GM23338 (cell line): ENCODE data around the gene PDE4D. TPM values are rescaled to one million over a fixed set of nuclear protein-coding genes. Genes with fewer than 3 reads are reported as not detected.

Experiments used
- ATAC-seq: fragments of 200-7000 bp; cut with Tn5 transposase; 3 replicates; pipeline ENCODE4 v1.9.1; 2020
- DNase-seq: peaks from one replicate; pipeline ENCODE4 v3.0.0-alpha.2; 2015; ENCODE audit warnings: low spot score
- H2AFZ ChIP-seq: fragments of 200-600 bp; sonication (generic); 2 replicates; pipeline ENCODE4 v1.8.0; 2016; ENCODE audit warnings: antibody characterized with exemption, mild to moderate bottlenecking, moderate library complexity
- H3F3A ChIP-seq: fragments of 200-600 bp; sonication (generic); replicated peaks from 2 replicates; pipeline ENCODE4 v1.8.0; 2017; ENCODE audit warnings: antibody characterized with exemption, mixed run types, low read depth
- H3K27ac ChIP-seq: fragments of 200-600 bp; sonication (generic); 2 replicates; pipeline ENCODE4 v1.6.1; 2016; ENCODE audit warnings: low read depth
- H3K27me3 ChIP-seq: fragments of 200-600 bp; sonication (generic); 2 replicates; pipeline ENCODE4 v1.8.0; 2016; ENCODE audit warnings: mild to moderate bottlenecking, mixed run types, moderate library complexity; ENCODE audit not compliant: insufficient read depth
- H3K36me3 ChIP-seq: fragments of 200-600 bp; sonication (generic); 2 replicates; pipeline ENCODE4 v1.8.0; 2016; ENCODE audit warnings: mild to moderate bottlenecking; ENCODE audit not compliant: insufficient read depth
- H3K4me1 ChIP-seq: fragments of 200-600 bp; sonication (generic); 2 replicates; pipeline ENCODE4 v1.8.0; 2016; ENCODE audit warnings: mild to moderate bottlenecking, moderate library complexity; ENCODE audit not compliant: insufficient read depth
- H3K4me2 ChIP-seq: fragments of 200-600 bp; sonication (generic); 2 replicates; pipeline ENCODE4 v1.7.1; 2017; ENCODE audit warnings: mixed run types
- H3K4me3 ChIP-seq: fragments of 200-600 bp; sonication (generic); 2 replicates; pipeline ENCODE4 v1.6.1; 2016; ENCODE audit warnings: mixed run types
- H3K79me2 ChIP-seq: fragments of 200-600 bp; sonication (generic); replicated peaks from 2 replicates; pipeline ENCODE4 v1.8.0; 2017; ENCODE audit warnings: mild to moderate bottlenecking; ENCODE audit not compliant: insufficient read depth
- H3K9me2 ChIP-seq: fragments of 200-600 bp; sonication (generic); 2 replicates; pipeline ENCODE4 v1.8.0; 2017; ENCODE audit not compliant: insufficient read depth
- H4K20me1 ChIP-seq: fragments of 200-600 bp; sonication (generic); replicated peaks from 2 replicates; pipeline ENCODE4 v1.8.0; 2017; ENCODE audit warnings: mild to moderate bottlenecking; ENCODE audit not compliant: insufficient read depth
- H3K27ac Mint-ChIP-seq: 2 replicates; pipeline ENCODE4 v1.8.0; 2020; ENCODE audit warnings: inconsistent platforms, mild to moderate bottlenecking, moderate library complexity, mixed read lengths
- H3K27me3 Mint-ChIP-seq: 3 replicates; pipeline ENCODE4 v1.8.0; 2022; ENCODE audit warnings: low read depth, mild to moderate bottlenecking, moderate library complexity, mixed read lengths, inconsistent platforms; ENCODE audit not compliant: insufficient read depth, poor library complexity
- H3K36me3 Mint-ChIP-seq: 3 replicates; pipeline ENCODE4 v1.8.0; 2021; ENCODE audit warnings: low read depth, mild to moderate bottlenecking, inconsistent platforms, moderate library complexity, mixed read lengths
- H3K4me1 Mint-ChIP-seq: 3 replicates; pipeline ENCODE4 v1.8.0; 2020; ENCODE audit warnings: mild to moderate bottlenecking, inconsistent platforms, mixed read lengths
- H3K4me3 Mint-ChIP-seq: 3 replicates; pipeline ENCODE4 v1.8.0; 2021; ENCODE audit warnings: moderate library complexity, mild to moderate bottlenecking, inconsistent platforms, mixed read lengths
- H3K9me3 Mint-ChIP-seq: 3 replicates; pipeline ENCODE4 v1.8.0; 2020; ENCODE audit warnings: moderate library complexity, mild to moderate bottlenecking, inconsistent platforms, mixed read lengths
- CREB1 ChIP-seq: fragments of 250-450 bp; sonication (Bioruptor Pico); IDR thresholded peaks from 2 replicates; pipeline ENCODE4 v1.5.0; 2020; ENCODE audit warnings: low read depth, mild to moderate bottlenecking, moderate library complexity
- ETS1 ChIP-seq: IDR thresholded peaks from 2 replicates; pipeline ENCODE4 v1.6.1; 2016; ENCODE audit warnings: antibody characterized with exemption
- EZH2 ChIP-seq: fragments of 200-600 bp; sonication (generic); IDR thresholded peaks from one replicate; pipeline ENCODE4 v1.8.0; 2017; ENCODE audit warnings: antibody characterized with exemption, mild to moderate bottlenecking, low read depth; ENCODE audit not compliant: unreplicated experiment
- JUNB ChIP-seq: IDR thresholded peaks from one replicate; pipeline ENCODE4 v1.6.1; 2016; ENCODE audit warnings: antibody characterized with exemption; ENCODE audit not compliant: unreplicated experiment
- NANOG ChIP-seq: IDR thresholded peaks from 2 replicates; pipeline ENCODE4 v1.6.1; 2016; ENCODE audit warnings: antibody characterized with exemption, borderline replicate concordance
- REST ChIP-seq: IDR thresholded peaks from one replicate; pipeline ENCODE4 v1.6.1; 2018; ENCODE audit warnings: antibody characterized with exemption; ENCODE audit not compliant: unreplicated experiment
- STAT1 ChIP-seq: IDR thresholded peaks from one replicate; pipeline ENCODE4 v1.6.1; 2016; ENCODE audit warnings: antibody characterized with exemption; ENCODE audit not compliant: unreplicated experiment
- ZNF114 ChIP-seq: fragments of 250-450 bp; sonication (Bioruptor Pico); IDR thresholded peaks from 2 replicates; pipeline ENCODE4 v1.5.0; 2020; ENCODE audit warnings: mild to moderate bottlenecking, moderate library complexity
- ZNF331 ChIP-seq: fragments of 250-450 bp; sonication (Bioruptor Pico); IDR thresholded peaks from 2 replicates; pipeline ENCODE4 v1.5.0; 2020; ENCODE audit warnings: low read depth, mild to moderate bottlenecking, moderate library complexity
- polyA plus RNA-seq: library from polyadenylated mRNA; unstranded; fragments of >200 nt; fragmentation: Nextera tagmentation; extraction: Ambion mirVana; gene quantifications from 2 replicates; pipeline ENCODE4 v1.2.1, GENCODE V29; 2016
- total RNA-seq: library from RNA; depleted of rRNA; stranded (reverse); fragments of >200 nt; shearing (Covaris generic); gene quantifications from 2 replicates; pipeline ENCODE4 v1.2.3, GENCODE V29; 2014

Gene PDE4D
- total and polyA plus RNA-seq, 2 experiments from 2014 or later, result 2.1 to 4.7 TPM

GRCh38 chr5:59782856-59783255 lies 110.7 kb downstream of the PDE4D start:
- no peak for ATAC-seq
- H3K4me3 Mint-ChIP-seq, result no peak overlapping the region
- Histone ChIP-seq H3K4me2 (no peak overlapping the region), H4K20me1 (no peaks in the 10 kb centered on the region), H3K27me3 (no peaks in the 10 kb centered on the region), H3K4me1 (no peaks in the 10 kb centered on the region), H3K27ac (no peak overlapping the region), H3K36me3 (no peaks in the 10 kb centered on the region), H3K9me2 (no peaks in the 10 kb centered on the region), H3K79me2 (no peaks in the 10 kb centered on the region), H2AFZ (no peak overlapping the region), H3F3A (no peaks in the 10 kb centered on the region), H3K4me3 (no peak overlapping the region)
- TF ChIP-seq EZH2 (no peak), ZNF114 (CRISPR knock-in tag) (no peak), NANOG (no peak), ZNF331 (no peak), JUNB (no peak), ETS1 (no peak), REST (no peak), CREB1 (CRISPR knock-in tag) (no peak), STAT1 (no peak)
- H3K27ac Mint-ChIP-seq, result no peak overlapping the region
- H3K27me3 Mint-ChIP-seq, result no peaks in the 10 kb centered on the region
- no peaks in the 10 kb centered on the region for H3K36me3 Mint-ChIP-seq
- no peaks in the 10 kb centered on the region for H3K9me3 Mint-ChIP-seq
- no peaks in the 10 kb centered on the region for H3K4me1 Mint-ChIP-seq
- no peak for DNase-seq

GRCh38 chr5:59779453-59779852 lies 114.1 kb downstream of the PDE4D start:
- Mint-ChIP-seq H3K4me1 (peaks cover 14% of the 10 kb centered on the region), H3K4me3 (no peak overlapping the region), H3K36me3 (no peaks in the 10 kb centered on the region), H3K9me3 (no peaks in the 10 kb centered on the region), H3K27ac (no peak overlapping the region), H3K27me3 (no peaks in the 10 kb centered on the region)
- no peaks in the 10 kb centered on the region for H3F3A ChIP-seq
- no peaks in the 10 kb centered on the region for H3K27me3 ChIP-seq
- H3K79me2 ChIP-seq, result no peaks in the 10 kb centered on the region
- no peaks in the 10 kb centered on the region for H3K9me2 ChIP-seq
- no peak overlapping the region for H3K27ac ChIP-seq
- peaks cover 9% of the 10 kb centered on the region; the same call in 1 of the 2 replicates for H3K4me1 ChIP-seq
- H3K36me3 ChIP-seq, result no peaks in the 10 kb centered on the region
- H3K4me3 ChIP-seq, result no peak overlapping the region
- no peak overlapping the region for H2AFZ ChIP-seq
- no peak overlapping the region for H3K4me2 ChIP-seq
- no peaks in the 10 kb centered on the region for H4K20me1 ChIP-seq
- DNase-seq (no peak), ATAC-seq (no peak)
- no peak for TF ChIP-seq EZH2
- TF ChIP-seq ZNF114 (CRISPR knock-in tag), result no peak
- TF ChIP-seq CREB1 (CRISPR knock-in tag), result no peak
- TF ChIP-seq REST, result no peak
- no peak for TF ChIP-seq ZNF331
